ENCODE data around the gene DLGAP4. TPM values are rescaled to one million over a fixed set of nuclear protein-coding genes. Genes with fewer than 3 reads are reported as not detected.

The DLGAP4 gene
- total RNA-seq, 2 experiments from 2014 or later = 27.0 to 27.5 TPM

DNA sequence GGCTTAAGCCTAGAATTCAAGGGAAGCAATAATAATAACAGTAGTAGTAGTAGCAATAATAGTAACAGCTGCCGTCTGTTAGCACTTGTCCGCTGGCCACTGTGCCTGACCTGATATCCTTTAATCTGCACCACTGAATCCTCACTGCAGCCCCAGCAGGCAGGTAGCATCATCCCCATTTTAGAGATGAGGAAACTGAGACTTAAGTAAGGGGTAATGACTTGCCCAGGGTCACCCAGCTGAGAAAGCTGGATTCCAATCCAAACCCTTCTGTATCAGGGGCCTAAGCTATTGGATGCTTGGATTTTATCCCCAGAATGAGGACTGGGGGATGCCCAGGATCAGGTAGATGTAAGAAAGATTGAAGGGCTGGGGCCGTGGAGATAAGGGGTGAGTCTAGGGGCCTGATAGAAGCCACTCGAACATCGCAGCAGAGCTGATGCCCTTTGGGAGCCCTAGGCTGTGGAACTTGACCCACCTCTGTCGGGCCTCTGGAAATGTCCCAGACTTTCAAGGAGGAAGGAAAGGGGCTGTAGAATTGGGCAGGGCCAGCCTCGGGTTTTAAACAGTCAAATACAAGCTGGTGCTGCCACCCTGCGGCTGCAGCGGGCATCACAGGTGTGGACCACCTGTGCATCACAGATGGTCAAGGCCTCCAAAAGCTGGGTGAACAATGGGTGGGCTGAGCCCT is 133.0 kb downstream of the DLGAP4 start:
- DNase-seq (peak; percentile 81), ATAC-seq (ENCODE audit: low read depth) (no peak)
- Mint-ChIP-seq H3K4me1 (peaks cover 9% of the 10 kb centered on the region), H3K36me3 (no peaks in the 10 kb centered on the region), H3K4me3 (no peak overlapping the region), H3K27me3 (no peaks in the 10 kb centered on the region), H3K27ac (no peak overlapping the region), H3K9me3 (no peaks in the 10 kb centered on the region)
- POLR2A ChIA-PET = interaction anchor here (1.0 kb wide), 2 partner anchors 22 to 236 kb away, joined by 3 read pairs; no protein-coding TSS in a partner anchor

DNA sequence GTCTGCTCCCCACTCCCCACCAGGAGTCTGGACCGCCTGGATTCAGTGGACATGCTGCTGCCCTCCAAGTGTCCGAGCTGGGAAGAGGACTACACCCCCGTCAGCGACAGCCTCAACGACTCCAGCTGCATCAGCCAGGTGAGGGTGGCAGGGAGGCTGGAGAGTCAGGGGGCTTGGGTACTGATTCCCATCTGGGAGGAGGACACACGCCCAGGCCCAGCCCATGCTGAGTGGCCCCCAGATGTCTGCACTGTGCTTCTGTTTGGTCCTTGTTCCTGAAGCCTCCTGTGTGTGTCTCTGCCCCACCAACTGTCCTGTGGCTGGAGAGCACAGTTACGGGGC is 133.6 kb downstream of the DLGAP4 start:
- H3K27me3 Mint-ChIP-seq = no peaks in the 10 kb centered on the region
- no peak overlapping the region for H3K4me3 Mint-ChIP-seq
- POLR2A ChIA-PET = interaction anchor here (1.0 kb wide), 2 partner anchors 21 to 237 kb away, joined by 3 read pairs; no protein-coding TSS in a partner anchor
- no peaks in the 10 kb centered on the region for H3K36me3 Mint-ChIP-seq
- ATAC-seq (ENCODE audit: low read depth) = no peak
- peaks cover 4% of the 10 kb centered on the region for H3K4me1 Mint-ChIP-seq
- DNase-seq = no peak
- no peaks in the 10 kb centered on the region for H3K9me3 Mint-ChIP-seq
- no peak overlapping the region for H3K27ac Mint-ChIP-seq

DNA sequence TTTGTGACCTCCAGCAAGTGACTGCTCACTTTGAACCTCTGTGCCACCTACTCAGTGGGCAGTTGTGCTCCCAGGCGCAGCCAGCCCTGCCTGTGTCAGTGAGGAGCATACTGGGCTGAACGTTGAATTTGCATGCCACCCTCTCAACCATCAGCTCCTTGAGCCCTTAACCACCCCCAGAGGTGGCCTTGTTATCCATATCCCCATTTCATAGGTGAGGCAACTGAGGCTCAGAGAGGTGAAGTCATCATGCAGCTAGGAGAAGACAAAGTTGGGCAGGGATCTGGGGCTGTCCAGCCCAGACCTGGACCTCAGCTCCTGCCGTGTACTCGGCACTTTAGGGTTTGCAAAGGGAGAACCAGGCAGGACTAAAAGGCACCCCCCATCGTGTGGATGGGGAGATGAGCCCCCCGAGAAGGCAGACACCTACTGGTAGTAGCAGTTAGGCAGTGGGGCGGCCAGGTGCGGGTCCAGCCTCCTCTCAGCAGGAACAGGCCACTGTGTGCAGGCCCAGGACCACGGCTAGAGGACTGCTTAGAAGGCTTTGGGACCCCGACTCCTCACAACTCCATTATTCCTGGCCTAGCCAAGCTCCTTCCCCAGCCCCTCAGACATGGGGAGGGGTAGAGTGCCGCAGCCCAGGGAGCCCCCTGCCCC is 134.4 kb downstream of the DLGAP4 start:
- H3K27ac Mint-ChIP-seq = no peak overlapping the region
- H3K27me3 Mint-ChIP-seq = no peaks in the 10 kb centered on the region
- no peak for ATAC-seq (ENCODE audit: low read depth)
- no peaks in the 10 kb centered on the region for H3K9me3 Mint-ChIP-seq
- no peaks in the 10 kb centered on the region for H3K36me3 Mint-ChIP-seq
- no peak overlapping the region for H3K4me3 Mint-ChIP-seq
- peaks cover 3% of the 10 kb centered on the region for H3K4me1 Mint-ChIP-seq
- no peak for DNase-seq
- POLR2A ChIA-PET = interaction anchor here (0.6 to 1.0 kb wide), 2 partner anchors 20 to 1346 kb away, joined by 3 to 5 read pairs; no protein-coding TSS in a partner anchor

- Mint-ChIP-seq H3K36me3 (no peaks in the 10 kb centered on the region), H3K27ac (no peak overlapping the region), H3K4me1 (peaks cover 3% of the 10 kb centered on the region), H3K27me3 (no peaks in the 10 kb centered on the region), H3K9me3 (no peaks in the 10 kb centered on the region), H3K4me3 (no peak overlapping the region)
- POLR2A ChIA-PET = interaction anchor here (0.6 kb wide), 1 partner anchor 1346 kb away, joined by 5 read pairs; no protein-coding TSS in a partner anchor
- no peak for DNase-seq
- ATAC-seq (ENCODE audit: low read depth) = no peak
These were observed 134.9 kb downstream of the DLGAP4 start for GRCh38 chr20:36441027-36441414.

DNA sequence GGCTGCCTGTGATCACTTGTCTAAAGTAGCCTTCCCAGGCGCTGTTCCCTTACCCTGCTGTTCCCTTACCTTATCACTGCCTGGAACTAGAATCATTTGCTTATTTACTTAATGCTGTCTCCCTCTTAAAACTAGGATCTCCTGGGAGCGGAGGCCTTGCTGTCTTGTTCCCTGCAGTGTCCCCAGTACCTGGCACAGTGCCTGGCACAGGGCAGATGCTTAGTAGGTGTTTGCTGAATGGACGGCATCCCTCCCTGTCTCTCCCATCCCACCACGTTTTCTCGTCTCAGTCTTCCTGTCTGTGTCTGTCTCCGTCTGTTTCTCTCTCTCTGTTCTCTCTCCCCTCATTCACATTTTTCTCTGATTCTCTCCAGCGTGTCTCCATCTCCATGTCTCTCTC is 135.3 kb downstream of the DLGAP4 start:
- H3K4me1 Mint-ChIP-seq = peaks cover 3% of the 10 kb centered on the region
- no peaks in the 10 kb centered on the region for H3K9me3 Mint-ChIP-seq
- POLR2A ChIA-PET = interaction anchor here (0.6 kb wide), 1 partner anchor 1347 kb away, joined by 5 read pairs; no protein-coding TSS in a partner anchor
- H3K27me3 Mint-ChIP-seq = no peaks in the 10 kb centered on the region
- H3K4me3 Mint-ChIP-seq = no peak overlapping the region
- no peaks in the 10 kb centered on the region for H3K36me3 Mint-ChIP-seq
- DNase-seq (no peak), ATAC-seq (ENCODE audit: low read depth) (no peak)
- H3K27ac Mint-ChIP-seq = no peak overlapping the region

DNA sequence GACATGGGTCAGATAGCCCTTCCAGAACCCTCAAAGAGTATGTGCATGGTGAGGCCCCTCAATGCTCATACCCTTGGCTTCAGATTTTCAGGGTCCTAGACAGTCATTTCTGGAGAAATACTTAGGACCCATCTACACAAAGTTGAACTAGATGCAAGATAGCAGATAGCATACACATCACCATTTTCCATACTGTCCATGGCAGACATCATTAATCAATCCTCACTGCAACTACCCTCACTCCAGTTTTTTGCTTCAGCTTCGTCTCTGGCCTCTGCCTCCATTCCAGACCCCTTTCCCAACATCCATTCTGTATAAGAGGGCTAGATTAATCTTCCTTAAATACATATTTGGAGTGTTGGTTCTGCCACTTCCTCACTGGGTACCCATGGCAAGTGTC is 139.7 kb downstream of the DLGAP4 start:
- ATAC-seq (ENCODE audit: low read depth) (no peak), DNase-seq (no peak)
- Mint-ChIP-seq H3K36me3 (no peaks in the 10 kb centered on the region), H3K27me3 (peaks cover 3% of the 10 kb centered on the region), H3K9me3 (peaks cover 3% of the 10 kb centered on the region), H3K4me3 (no peak overlapping the region), H3K27ac (no peak overlapping the region), H3K4me1 (no peaks in the 10 kb centered on the region)
- POLR2A ChIA-PET = no interaction called here

DNA sequence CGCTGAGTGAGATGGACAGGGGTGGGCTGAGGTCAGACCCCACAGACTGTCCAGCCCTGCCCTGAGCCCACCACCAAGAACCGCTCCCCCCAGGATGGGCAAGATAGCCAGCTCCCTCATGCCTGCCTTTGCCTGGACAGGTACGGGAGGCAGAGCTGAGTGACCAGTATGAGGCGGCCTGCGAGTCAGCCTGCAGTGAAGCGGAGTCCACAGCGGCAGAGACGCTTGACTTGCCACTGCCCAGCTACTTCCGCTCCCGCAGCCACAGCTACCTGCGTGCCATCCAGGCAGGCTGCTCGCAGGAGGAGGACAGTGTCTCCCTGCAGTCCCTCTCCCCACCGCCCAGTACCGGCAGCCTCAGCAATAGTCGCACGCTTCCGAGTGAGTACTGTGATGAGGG is 140.4 kb downstream of the DLGAP4 start:
- no peak for ATAC-seq (ENCODE audit: low read depth)
- H3K9me3 Mint-ChIP-seq = peaks cover 3% of the 10 kb centered on the region
- no peaks in the 10 kb centered on the region for H3K36me3 Mint-ChIP-seq
- no peak for DNase-seq
- H3K27ac Mint-ChIP-seq = no peak overlapping the region
- H3K4me1 Mint-ChIP-seq = no peaks in the 10 kb centered on the region
- peaks cover 3% of the 10 kb centered on the region for H3K27me3 Mint-ChIP-seq
- POLR2A ChIA-PET = no interaction called here
- no peak overlapping the region for H3K4me3 Mint-ChIP-seq

- Mint-ChIP-seq H3K4me3 (no peak overlapping the region), H3K4me1 (no peaks in the 10 kb centered on the region), H3K36me3 (no peaks in the 10 kb centered on the region), H3K27ac (no peak overlapping the region), H3K27me3 (peaks cover 3% of the 10 kb centered on the region), H3K9me3 (peaks cover 3% of the 10 kb centered on the region)
- POLR2A ChIA-PET = no interaction called here
- no peak for ATAC-seq (ENCODE audit: low read depth)
- no peak for DNase-seq
These were observed 141.0 kb downstream of the DLGAP4 start for GRCh38 chr20:36447101-36447500.

DNA sequence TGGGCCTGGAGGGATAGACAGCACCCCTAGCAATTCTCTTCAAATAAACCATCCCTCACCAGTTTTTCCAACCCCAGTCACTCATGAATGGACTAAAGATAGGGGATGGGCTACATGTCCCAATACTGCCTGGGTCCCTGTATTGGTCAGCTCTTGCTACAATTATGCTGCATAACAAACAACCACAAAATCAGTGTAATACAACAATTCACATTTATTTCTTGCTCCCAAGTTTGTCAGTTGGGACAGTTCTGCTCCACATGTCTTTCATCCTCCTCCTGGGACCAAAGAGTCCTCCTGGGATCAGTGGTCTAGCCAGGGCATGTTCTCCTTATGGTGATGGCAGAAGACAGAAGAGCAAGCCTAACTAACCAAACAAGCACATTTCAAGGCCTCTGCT is 143.5 kb downstream of the DLGAP4 start:
- Mint-ChIP-seq H3K36me3 (no peaks in the 10 kb centered on the region), H3K27ac (no peak overlapping the region), H3K4me1 (no peaks in the 10 kb centered on the region), H3K9me3 (peaks cover 3% of the 10 kb centered on the region), H3K4me3 (no peak overlapping the region), H3K27me3 (peaks cover 3% of the 10 kb centered on the region)
- ATAC-seq (ENCODE audit: low read depth) (no peak), DNase-seq (no peak)
- POLR2A ChIA-PET = no interaction called here

DNA sequence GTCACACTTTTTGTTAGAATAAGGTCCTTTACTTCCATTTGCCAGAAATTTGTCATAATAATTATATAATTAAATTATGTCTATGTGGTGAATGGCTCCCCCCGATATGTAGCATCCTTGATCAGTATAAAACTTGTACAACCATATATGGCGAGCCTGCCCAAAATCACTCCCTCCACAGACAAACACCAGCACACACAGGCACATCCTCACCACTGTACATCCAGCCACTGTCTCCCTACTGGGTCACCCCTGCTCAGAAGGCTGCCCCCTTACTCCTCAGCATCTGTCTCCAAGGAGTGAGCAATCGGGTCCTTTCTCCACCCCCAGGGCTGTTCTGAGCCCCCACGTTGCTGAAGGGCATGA is 148.2 kb downstream of the DLGAP4 start:
- peaks cover 3% of the 10 kb centered on the region for H3K9me3 Mint-ChIP-seq
- POLR2A ChIA-PET = no interaction called here
- H3K4me3 Mint-ChIP-seq = no peak overlapping the region

DNA sequence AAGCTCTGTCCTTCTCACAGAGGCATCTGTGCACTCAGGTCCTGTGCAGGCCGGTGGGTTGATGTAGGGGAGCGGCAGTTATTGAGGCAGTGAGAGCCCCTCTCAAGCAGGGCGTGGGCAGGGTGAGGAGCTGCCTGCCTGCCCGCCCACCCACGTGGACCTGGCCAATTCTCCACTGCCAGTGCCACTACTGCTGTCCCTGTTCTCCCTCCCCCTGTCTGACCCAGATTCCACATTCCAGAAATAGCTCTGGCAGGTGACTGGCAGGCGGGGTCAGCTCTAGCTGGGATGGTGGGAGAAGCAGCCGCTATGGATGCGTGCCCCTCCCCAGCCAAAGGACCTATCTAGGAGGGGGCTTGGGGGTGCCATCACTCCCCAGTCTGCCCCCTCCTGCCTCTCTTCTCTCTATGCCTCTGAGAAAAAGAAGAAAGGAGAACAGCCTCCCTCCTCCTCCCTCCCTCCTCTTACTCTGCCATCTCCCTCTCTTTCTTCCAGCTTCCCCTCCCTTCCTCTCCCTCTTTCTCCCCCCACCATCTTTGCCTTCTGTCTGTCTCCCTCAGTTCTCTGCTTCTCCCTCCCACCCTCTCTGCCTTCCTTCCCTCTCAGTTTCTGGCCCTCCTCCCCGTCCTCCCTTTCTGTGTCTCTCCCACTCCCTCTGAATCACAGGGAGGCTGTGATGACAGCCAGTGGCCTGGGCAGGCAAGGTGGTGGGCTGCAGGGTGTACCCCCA is 148.7 kb downstream of the DLGAP4 start:
- no peak overlapping the region for H3K27ac Mint-ChIP-seq
- peaks cover under 1% of the 10 kb centered on the region for H3K4me1 Mint-ChIP-seq
- ATAC-seq (ENCODE audit: low read depth) = no peak
- no peaks in the 10 kb centered on the region for H3K36me3 Mint-ChIP-seq
- no peak for DNase-seq
- peaks cover under 1% of the 10 kb centered on the region for H3K9me3 Mint-ChIP-seq
- H3K4me3 Mint-ChIP-seq = no peak overlapping the region
- peaks cover 3% of the 10 kb centered on the region for H3K27me3 Mint-ChIP-seq
- POLR2A ChIA-PET = no interaction called here

More for the DNA sequence above, 148.2 kb downstream of the DLGAP4 start:
- ATAC-seq (ENCODE audit: low read depth) = no peak
- Mint-ChIP-seq H3K27me3 (peaks cover 5% of the 10 kb centered on the region), H3K36me3 (no peaks in the 10 kb centered on the region), H3K27ac (no peak overlapping the region), H3K4me1 (no peaks in the 10 kb centered on the region)
- no peak for DNase-seq

- Mint-ChIP-seq H3K9me3 (no peaks in the 10 kb centered on the region), H3K36me3 (no peaks in the 10 kb centered on the region), H3K4me1 (peaks cover 4% of the 10 kb centered on the region), H3K4me3 (no peak overlapping the region), H3K27ac (no peak overlapping the region), H3K27me3 (peaks cover 1% of the 10 kb centered on the region)
- no peak for ATAC-seq (ENCODE audit: low read depth)
- POLR2A ChIA-PET = no interaction called here
- no peak for DNase-seq
These were observed 150.0 kb downstream of the DLGAP4 start for GRCh38 chr20:36455972-36456625.
